ENCODE data around the gene PARP6.

PARP6 gene

DNA sequence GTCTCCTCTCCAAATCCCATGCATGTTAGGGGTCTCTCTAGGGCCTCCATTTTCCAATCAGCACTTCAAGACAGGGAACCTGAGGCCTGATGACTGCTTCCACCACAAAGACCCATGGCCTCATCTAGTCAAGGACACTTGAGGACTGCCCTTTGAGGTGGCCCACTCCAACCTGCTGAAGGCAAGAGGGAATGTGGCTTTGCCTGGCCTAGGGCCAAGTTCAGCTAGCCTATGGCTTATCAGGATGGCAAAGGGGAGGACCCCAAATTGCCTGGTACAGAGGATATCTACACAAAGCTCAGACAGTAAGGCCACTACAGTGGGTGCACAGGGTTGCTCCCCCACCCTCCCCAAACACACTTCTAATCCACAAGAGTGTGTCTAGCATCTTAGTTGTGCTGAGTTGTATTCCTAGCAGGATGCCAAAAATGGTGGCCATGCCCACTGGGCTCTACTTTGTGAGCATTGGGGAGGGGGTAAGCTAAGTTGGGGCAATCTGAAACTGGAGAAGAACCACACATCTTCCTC lies 64.7 kb downstream of the PARP6 start:
- DNase-seq (ENCODE audit: low read depth) = no peak
- TF ChIP-seq, protein P1, sequence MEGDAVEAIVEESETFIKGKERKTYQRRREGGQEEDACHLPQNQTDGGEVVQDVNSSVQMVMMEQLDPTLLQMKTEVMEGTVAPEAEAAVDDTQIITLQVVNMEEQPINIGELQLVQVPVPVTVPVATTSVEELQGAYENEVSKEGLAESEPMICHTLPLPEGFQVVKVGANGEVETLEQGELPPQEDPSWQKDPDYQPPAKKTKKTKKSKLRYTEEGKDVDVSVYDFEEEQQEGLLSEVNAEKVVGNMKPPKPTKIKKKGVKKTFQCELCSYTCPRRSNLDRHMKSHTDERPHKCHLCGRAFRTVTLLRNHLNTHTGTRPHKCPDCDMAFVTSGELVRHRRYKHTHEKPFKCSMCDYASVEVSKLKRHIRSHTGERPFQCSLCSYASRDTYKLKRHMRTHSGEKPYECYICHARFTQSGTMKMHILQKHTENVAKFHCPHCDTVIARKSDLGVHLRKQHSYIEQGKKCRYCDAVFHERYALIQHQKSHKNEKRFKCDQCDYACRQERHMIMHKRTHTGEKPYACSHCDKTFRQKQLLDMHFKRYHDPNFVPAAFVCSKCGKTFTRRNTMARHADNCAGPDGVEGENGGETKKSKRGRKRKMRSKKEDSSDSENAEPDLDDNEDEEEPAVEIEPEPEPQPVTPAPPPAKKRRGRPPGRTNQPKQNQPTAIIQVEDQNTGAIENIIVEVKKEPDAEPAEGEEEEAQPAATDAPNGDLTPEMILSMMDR (IDR thresholded peaks at IDR 0.05; ENCODE audit: low read depth, low read length, missing control alignments) = no peak
- H3K4me3 ChIP-seq (ENCODE audit: low read depth, low read length) = no peak overlapping the region

DNA sequence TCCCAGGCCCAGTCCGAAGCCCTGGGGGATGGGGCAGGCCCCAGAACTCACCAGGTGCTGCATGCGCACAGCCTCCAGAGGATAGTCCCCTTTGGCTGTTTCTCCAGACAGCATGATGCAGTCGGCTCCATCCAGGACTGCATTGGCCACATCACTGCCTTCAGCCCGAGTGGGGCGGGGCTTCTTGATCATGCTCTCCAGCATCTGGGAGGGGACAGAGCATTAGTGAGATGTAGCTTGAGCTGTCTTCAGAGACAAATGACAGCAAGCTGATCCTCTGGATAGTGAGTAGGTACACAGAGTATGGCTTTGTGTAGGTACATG lies 65.7 kb downstream of the PARP6 start:
- no peak overlapping the region for H3K4me3 ChIP-seq (ENCODE audit: low read depth, low read length)
- TF ChIP-seq, protein P1 (IDR thresholded peaks at IDR 0.05; ENCODE audit: low read depth, low read length, missing control alignments) = no peak
- no peak for DNase-seq (ENCODE audit: low read depth)

DNA sequence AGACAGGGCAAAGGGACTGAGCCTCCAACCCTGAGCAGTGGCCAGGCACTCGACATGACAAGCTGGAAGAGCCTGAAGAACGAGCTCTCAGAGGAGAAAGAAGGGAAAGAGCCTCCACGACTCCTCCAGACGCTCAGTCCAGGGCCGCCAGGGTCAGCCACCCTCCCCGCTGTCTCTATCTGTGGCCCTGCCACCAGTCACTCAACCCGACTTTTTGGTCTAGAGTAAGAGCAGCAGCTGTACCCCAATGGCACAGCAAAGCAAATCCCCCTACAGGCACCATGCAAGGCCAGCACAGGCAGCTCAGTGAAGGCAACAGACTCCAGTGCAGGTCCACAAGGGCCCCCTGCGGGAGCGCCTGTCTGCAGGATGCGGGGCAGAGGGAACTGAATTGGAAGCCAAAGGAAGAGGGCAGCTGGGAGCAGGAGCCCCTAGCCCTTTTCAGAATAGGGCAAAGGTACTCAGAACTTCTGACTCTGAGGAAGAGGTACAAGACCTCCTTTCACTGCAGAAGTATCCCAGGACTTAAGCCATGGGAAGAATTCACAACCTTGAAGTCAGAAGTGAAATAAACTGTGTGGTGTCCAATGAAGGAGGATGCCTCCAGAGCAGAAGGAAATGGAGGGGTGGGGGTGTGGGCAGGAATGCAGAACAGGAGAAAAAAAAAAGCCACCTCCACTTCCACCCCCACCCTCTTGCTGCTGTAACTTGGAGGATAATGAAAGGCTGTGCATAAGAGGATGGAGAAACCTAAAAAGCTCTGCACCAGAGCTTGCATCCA lies 66.3 kb downstream of the PARP6 start:
- no peak for DNase-seq (ENCODE audit: low read depth)
- TF ChIP-seq, protein P1 (IDR thresholded peaks at IDR 0.05; ENCODE audit: low read depth, low read length, missing control alignments) = no peak

DNA sequence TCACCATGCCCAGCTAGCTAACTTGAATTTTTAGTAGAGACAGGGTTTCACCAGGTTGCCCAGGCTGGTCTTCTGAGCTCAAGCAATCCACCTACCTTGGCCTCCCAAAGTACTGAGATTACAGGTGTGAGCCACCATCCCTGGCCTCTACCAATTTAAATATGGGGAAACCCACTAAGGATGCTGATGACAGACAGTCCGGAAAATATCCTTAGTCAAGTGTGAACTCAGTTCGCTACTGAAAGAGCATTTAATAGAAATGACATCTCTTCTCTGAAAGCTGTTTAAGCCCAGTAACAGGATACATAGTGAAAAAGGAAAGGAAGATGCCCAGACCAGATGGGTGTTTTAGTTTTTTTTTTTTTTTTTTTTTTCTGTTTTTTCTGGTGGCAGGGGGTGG lies 67.1 kb downstream of the PARP6 start:
- H3K4me3 ChIP-seq (ENCODE audit: low read depth, low read length) = no peak overlapping the region
- TF ChIP-seq, protein P1 (IDR thresholded peaks at IDR 0.05; ENCODE audit: low read depth, low read length, missing control alignments) = no peak
- no peak for DNase-seq (ENCODE audit: low read depth)

More for the DNA sequence above, 66.3 kb downstream of the PARP6 start:
- no peak overlapping the region for H3K4me3 ChIP-seq (ENCODE audit: low read depth, low read length)

DNA sequence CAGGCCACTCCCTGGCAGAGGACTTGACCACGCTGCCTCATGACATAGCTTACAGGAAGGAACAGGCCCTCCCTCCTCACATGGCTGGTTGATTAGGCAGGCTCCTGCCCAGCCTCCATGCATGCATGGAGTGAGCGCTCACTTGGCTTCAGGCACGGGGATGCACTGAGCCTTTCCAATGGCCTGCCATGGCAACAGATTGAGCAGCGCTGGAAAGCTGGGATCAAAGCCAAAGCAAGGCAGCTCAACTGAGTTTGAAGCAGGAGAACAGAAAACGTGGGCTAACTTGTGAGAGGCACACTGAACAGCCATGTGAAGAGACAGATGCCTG lies 68.9 kb downstream of the PARP6 start:
- DNase-seq (ENCODE audit: low read depth) = no peak
- TF ChIP-seq, protein P1 (IDR thresholded peaks at IDR 0.05; ENCODE audit: low read depth, low read length, missing control alignments) = no peak
- H3K4me3 ChIP-seq (ENCODE audit: low read depth, low read length) = no peak overlapping the region

DNA sequence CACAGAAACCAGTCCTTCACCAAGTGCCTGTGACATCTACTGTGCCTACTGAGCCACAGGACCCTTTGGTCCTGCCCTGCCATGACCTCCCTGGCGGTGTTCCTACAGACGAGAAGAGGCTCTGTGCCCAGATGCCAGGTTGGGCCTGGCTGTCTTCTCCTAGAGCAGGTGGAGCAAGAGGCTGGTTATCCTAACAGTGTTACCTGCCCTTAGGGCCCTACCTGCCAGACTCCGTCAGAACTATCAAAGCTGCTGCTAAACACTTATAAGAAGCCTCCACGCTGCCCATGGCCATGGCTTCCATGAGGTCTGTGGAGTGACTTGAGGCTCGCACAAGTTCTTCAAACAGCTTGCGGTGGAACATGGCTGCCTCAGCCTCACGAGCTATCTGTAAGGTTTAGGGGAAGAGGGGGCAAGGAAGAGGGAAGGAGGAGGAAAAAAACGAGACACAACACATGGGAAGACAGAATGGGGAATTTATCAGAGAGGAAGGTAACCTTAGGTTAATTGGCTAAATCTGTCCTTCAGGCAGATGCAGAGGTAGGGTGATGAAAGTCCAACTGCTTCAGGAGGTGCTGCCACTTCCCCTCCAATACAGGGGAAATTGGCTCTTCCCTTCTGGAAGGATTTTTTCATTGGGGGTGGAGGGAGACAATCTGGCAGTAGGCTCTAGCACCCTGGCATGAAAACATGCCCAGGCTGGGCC lies 69.4 kb downstream of the PARP6 start:
- DNase-seq (ENCODE audit: low read depth) = no peak
- no peak overlapping the region for H3K4me3 ChIP-seq (ENCODE audit: low read depth, low read length)

More for the DNA sequence above, 69.4 kb downstream of the PARP6 start:
- TF ChIP-seq, protein P1 (IDR thresholded peaks at IDR 0.05; ENCODE audit: low read depth, low read length, missing control alignments) = no peak
